Measurements from ENCODE around the gene WBP1.
"Not testable (repeated sequence)": the region's sequence is repeated elsewhere in the genome, so short reads cannot be mapped to it uniquely, and the experiment has no call there.

Gene WBP1

GRCh38 chr2:74481431-74481830 is 23.2 kb downstream of the WBP1 start:
- DNase-seq (ENCODE audit: insufficient read length, low spot score) = no peak
- FAIRE-seq = no peak

GRCh38 chr2:74481961-74482800 is 23.9 kb downstream of the WBP1 start:
- DNase-seq (ENCODE audit: insufficient read length, low spot score) (peak; percentile 50), FAIRE-seq (no peak)

DNA sequence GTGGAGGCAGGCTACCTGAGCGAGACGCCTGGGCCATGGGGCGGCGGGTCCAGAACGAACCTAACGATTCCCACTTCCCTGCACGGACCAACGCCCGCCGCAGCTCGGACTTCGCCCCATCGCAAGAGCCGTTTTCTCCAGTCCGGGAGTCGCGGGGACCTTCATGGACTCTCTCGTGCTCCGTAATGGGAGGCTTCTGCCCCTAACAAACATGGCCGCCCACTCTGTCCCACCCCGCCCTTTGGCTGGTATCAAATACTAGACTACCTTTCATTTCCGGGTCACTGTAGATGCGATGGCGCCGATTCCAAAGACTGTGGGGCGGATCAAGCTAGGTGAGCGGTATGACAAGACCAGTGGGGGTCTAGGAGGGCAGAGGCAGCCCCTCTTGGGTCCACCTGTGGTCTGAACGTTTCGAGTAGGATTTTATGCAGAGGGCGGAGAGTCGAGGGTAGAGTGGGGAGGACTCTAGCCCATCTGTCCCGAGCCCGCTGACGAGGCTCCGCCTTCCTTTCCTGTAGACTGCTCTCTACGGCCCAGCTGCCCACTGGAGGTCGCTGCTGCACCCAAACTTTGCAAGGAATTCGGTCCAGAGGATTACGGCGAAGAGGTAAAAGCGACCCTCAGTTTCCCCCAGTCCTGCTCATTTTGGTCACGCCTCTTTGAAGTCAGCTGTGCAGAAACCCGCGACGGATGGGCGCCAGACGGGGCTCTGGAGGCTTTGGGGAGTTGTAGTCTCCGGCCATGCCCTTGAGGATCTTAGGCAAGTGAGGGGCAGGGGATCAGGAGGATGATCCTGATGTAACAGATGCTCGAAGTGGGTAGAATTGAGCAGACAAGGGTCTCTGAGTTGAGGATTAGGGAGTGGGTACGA is 24.8 kb downstream of the WBP1 start, which contains the start of the genes CCDC142 and TTC31:
TSS of gene CCDC142 (minus strand) at position 198 of the 874 bp plus-strand sequence. CDS start at position 37, 161 bp downstream.
TSS of gene TTC31 (plus strand) at position 281 of the 874 bp plus-strand sequence. CDS start at position 296, 15 bp downstream.
- FAIRE-seq = peak; percentile 86
- DNase-seq (ENCODE audit: insufficient read length, low spot score) = peak; percentile 96

GRCh38 chr2:74483675-74484164 is 25.5 kb downstream of the WBP1 start:
- FAIRE-seq = not testable (repeated sequence)

DNA sequence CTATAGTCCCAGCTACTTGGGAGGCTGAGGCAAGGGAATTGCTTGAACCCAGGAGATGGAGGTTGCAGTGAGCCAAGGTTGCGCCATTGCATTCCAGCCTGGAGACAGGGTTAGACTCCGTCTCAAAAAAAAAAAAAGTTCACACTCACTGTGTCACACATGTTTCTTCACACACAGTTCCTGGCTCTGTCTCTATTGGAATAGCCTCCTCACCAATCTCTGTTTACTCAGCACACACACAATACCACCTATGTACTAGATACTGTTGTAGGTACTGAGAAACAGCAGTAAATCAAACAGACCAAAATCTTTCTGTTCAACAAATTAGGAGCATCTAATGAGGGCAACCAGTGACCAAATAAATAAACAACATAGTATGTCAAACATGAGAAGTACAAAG is 27.9 kb downstream of the WBP1 start:
- no peak for DNase-seq (ENCODE audit: insufficient read length, low spot score)
- no peak for FAIRE-seq

More at GRCh38 chr2:74483675-74484164, 25.5 kb downstream of the WBP1 start:
- DNase-seq (ENCODE audit: insufficient read length, low spot score) = not testable (repeated sequence)

DNA sequence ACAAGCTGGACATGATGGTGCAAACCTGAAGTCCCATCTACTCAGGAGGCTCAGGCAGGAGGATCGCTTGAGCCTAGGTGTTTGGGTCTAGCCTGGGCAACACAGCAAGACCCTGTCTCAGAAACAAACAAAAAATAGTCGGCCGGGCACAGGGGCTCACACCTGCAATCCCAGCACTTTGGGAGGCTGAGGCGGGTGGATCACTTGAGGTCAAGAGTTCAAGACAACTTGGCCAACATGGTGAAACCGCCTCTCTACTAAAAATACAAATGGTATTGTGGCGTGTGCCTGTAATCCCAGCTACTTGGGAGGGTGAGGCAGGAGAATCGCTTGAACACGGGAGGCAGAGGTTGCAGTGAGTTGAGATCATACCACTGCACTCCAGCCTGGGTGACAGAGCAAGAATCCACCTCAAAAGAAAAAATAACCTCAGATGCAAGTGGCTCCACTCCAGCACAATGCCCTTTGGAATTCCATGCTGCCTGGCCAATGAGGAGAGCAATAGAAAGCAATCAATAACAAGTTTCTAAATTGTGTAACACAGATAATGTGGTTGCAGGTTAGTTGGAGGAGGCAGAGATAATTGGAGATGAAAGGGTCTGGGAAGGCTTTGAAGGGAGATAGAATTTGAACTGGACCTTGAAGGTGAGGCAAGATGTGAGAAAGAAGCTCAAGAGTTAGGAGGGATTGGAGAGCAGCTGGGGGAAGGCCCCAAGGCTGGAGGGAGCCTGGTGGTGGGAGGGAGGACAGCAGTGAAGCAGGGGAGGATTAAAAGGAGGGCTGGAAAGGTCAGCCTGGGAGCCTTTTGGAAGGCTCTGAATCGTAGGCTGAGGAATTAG is 30.6 kb downstream of the WBP1 start:
- no peak for DNase-seq (ENCODE audit: insufficient read length, low spot score)
- no peak for FAIRE-seq

- FAIRE-seq (no peak), DNase-seq (ENCODE audit: insufficient read length, low spot score) (no peak)
These were observed 31.7 kb downstream of the WBP1 start for GRCh38 chr2:74489906-74490305.

DNA sequence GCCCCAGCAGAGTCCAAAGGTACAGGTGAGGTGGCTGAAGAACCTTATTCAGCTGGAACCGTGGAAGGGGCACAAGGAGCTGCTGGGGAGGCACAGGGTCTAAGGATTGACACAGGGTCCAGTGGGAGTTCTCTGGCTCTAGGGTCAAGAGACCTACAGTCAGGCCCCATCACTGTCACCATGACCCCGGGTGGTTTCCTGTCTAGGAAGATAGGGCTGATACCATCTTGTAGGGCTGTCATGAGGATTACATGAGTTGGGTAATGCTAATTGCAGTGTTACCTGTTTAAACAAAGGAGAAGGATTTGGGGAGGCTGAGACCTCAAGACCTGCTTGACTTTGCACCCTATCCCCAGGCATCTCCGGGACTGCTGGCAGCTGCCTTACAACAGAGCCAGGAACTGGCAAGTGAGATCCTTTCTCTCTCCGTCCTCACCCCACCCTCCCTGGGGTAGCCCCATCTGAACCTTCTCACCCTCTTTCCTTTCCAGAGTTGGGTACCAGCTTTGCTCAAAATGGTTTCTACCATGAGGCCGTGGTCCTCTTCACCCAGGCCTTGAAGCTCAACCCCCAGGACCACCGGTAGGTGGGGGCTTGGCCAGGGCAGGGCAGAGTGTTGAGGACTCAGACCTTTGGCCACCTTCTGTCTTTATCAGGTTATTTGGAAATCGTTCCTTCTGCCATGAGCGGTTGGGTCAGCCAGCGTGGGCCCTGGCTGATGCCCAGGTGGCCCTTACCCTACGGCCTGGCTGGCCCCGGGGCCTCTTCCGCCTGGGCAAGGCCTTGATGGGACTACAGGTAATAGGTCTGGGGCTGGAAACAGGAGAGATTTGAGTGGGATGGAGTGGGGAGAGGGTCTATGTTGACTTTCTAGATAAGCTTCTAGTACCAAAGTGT is 33.7 kb downstream of the WBP1 start:
- no peak for FAIRE-seq

DNA sequence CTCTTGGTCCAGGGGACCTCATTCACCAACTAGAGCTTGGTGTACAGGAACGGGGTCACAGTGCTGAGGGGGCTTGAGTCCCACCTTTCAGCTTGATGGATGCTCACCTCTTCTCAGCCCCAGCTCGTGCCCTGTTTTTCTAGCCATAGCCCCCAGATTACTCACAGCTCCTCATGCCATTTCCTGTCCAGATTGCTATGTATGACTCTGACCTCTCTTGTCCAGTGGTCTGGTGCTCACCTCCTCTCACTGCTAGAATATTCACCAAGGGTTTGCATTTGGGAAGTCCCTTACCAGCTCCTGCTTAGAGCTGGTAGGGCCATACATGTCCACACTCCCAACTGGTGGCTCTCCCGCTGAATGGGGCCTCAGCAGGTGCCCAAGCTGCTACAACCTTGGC is 35.3 kb downstream of the WBP1 start:
- DNase-seq (ENCODE audit: insufficient read length, low spot score) (no peak), FAIRE-seq (no peak)

More for the DNA sequence above, 33.7 kb downstream of the WBP1 start:
- DNase-seq (ENCODE audit: insufficient read length, low spot score) = no peak

DNA sequence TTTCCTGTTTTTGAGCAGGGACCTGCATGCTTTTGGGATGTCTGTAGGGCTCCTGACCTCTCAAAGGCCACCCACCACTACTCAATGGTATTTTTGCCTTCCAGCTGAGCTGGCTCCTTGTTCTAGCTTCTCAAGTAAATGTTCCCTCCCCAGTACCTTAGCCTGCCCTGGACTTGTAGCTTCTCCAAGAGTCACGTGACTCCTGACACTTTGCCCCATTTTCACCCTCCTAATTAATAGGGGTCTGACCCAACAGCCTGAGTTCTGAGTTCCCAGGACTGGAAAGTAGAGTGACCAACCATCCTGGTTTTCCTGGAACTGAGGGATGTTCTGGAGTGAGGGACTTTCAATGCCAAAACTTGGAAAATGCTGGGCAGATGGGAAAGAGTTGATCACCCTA is 37.2 kb downstream of the WBP1 start:
- DNase-seq (ENCODE audit: insufficient read length, low spot score) (no peak), FAIRE-seq (no peak)

DNA sequence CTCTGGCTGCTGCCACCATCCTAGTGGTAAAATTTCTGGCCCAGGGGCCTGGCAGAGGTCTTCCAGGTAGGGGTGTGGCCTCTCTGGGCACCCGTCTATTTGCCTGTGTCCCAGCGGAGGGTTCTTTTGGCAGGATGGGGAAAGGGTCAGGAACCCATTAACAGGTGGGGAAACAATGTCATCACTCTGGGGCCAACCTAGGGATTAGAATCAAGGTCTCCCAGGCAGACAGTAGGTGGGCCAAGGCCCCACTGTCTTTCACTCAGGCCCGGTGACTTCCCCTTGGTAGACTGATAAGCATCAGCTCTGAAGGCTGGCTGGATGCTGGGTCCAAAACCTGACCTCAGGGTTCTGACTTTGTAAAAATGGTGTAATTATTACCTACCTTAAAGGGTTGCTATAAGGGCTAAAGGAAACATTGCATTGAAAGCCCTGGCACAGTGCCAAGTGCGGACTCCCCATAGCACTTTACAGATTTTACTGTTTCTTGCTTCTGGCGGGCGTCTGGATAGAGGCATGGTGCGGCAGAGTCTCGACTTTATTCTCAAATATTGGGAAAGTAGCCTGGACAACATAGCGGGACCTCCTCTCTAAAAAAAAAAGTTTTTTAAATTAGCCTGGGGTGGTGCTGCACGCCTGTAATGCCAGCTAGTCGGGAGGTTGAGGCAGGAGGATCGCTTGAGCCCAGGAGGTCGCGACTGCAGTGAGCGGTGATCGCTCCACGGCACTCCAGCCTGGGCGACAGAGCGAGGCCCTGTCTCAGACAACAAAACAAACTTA is 38.9 kb downstream of the WBP1 start:
- DNase-seq (ENCODE audit: insufficient read length, low spot score) (no peak), FAIRE-seq (no peak)

GRCh38 chr2:74497777-74498499 is 39.7 kb downstream of the WBP1 start:
- DNase-seq (ENCODE audit: insufficient read length, low spot score) (no peak), FAIRE-seq (no peak)

- DNase-seq (ENCODE audit: insufficient read length, low spot score) (no peak), FAIRE-seq (no peak)
These were observed 40.4 kb downstream of the WBP1 start for GRCh38 chr2:74498500-74499266.

- no peak for DNase-seq (ENCODE audit: insufficient read length, low spot score)
- FAIRE-seq = no peak
These were observed 41.2 kb downstream of the WBP1 start, which contains the start of gene LBX2 for GRCh38 chr2:74499267-74499939. TSS of gene LBX2 (minus strand) at chr2:74499603. CDS start at chr2:74499537, 66 bp downstream.

GRCh38 chr2:74499940-74500577 is 41.8 kb downstream of the WBP1 start:
- DNase-seq (ENCODE audit: insufficient read length, low spot score) (no peak), FAIRE-seq (no peak)

DNA sequence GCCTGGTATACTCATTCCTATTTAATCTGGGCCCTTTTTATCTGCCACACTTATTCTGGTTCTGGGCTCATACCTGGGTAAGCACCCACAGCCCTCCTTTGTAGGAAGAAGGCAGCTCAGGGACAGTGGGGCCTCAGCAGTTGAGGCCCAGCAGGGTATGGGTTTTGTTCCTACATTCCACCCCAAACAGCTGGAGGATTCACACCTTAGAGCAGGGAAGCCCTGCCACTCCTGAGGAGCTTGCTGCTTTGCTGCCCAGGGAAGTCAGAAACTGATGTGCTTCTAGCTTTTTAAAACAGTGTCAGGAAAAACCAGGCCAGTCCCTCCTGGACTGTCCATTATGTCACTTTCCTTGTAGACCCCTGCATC is 42.3 kb downstream of the WBP1 start:
- FAIRE-seq (no peak), DNase-seq (ENCODE audit: insufficient read length, low spot score) (no peak)
